GM12878 (cell line): ENCODE data around the gene GRK2. TPM values are rescaled to one million over a fixed set of nuclear protein-coding genes. Genes with fewer than 3 reads are reported as not detected.

ENCODE experiments used
- BACH1 ChIP-seq: fragments of 450-650 bp; IDR thresholded peaks from 2 replicates; pipeline ENCODE4 v1.6.1; 2017; ENCODE audit warnings: mild to moderate bottlenecking, borderline replicate concordance
- GABPA ChIP-seq: IDR thresholded peaks from 2 replicates; pipeline ENCODE4 v1.6.1; 2014; ENCODE audit warnings: antibody characterized with exemption, low read depth, mild to moderate bottlenecking, inconsistent platforms
- IRF4 ChIP-seq: IDR thresholded peaks from 2 replicates; pipeline ENCODE4 v1.6.1; 2011; ENCODE audit warnings: low read depth, low read length
- KAT2A ChIP-seq: conservative IDR thresholded peaks from 2 replicates; pipeline ENCODE4 v1.6.1; 2011; ENCODE audit warnings: low read depth, low read length; ENCODE audit not compliant: control insufficient read depth
- KLF5 ChIP-seq: fragments of 450-650 bp; IDR thresholded peaks from 2 replicates; pipeline ENCODE4 v1.6.1; 2014; ENCODE audit warnings: mild to moderate bottlenecking; ENCODE audit not compliant: partially characterized antibody
- LARP7 ChIP-seq: fragments of 450-650 bp; IDR thresholded peaks from 2 replicates; pipeline ENCODE4 v1.6.1; 2017; ENCODE audit warnings: mild to moderate bottlenecking
- RAD51 ChIP-seq: fragments of 450-650 bp; IDR thresholded peaks from 2 replicates; pipeline ENCODE4 v1.6.1; 2016; ENCODE audit warnings: moderate library complexity, mild to moderate bottlenecking, inconsistent platforms
- SMAD5 ChIP-seq: IDR thresholded peaks from 2 replicates; pipeline ENCODE4 v1.6.1; 2016; ENCODE audit warnings: antibody characterized with exemption, low read depth
- polyA plus RNA-seq, 11 experiments: library from polyadenylated mRNA; depleted of rRNA in 4 of 11; unstranded in 6 of 11; stranded (reverse) in 5 of 11; fragments of >200 nt; fragmentation: Nextera tagmentation in 4 of 11; fragmentation: Illumina TruSeq in 1 of 11; extraction: Ambion mirVana in 4 of 11; extraction: Trizol in 1 of 11; gene quantifications; 1 replicate in 1 of 11; 2 replicates in 10 of 11; pipeline versions ENCODE4 v1.2.1 to v1.2.3, GENCODE V29; 2011 to 2016; ENCODE audit warnings: inconsistent platforms in 2 of 11, missing spikeins in 2 of 11, low read depth in 1 of 11
- total RNA-seq, 4 experiments: library from RNA; depleted of rRNA in 3 of 4; stranded (reverse); fragments of >200 nt in 3 of 4; fragmentation: Illumina TruSeq in 1 of 4; extraction: Trizol in 1 of 4; gene quantifications; 2 replicates each; pipeline versions ENCODE4 v1.2.1 to v1.2.3, GENCODE V29; 2013 to 2021
- TF ChIP-seq, protein P1 (sequence below): fragments of 450-650 bp; IDR thresholded peaks from 2 replicates; pipeline ENCODE4 v1.6.1; 2017; ENCODE audit warnings: antibody characterized with exemption, mild to moderate bottlenecking, moderate library complexity
- TF ChIP-seq, protein P2 (sequence below): IDR thresholded peaks from 2 replicates; pipeline ENCODE4 v1.6.1; 2012; ENCODE audit warnings: improper control_type of control experiment, low read depth, low read length; ENCODE audit not compliant: insufficient replicate concordance
- TF ChIP-seq, protein P3 (sequence below): fragments of 450-650 bp; IDR thresholded peaks from 2 replicates; pipeline ENCODE4 v1.6.1; 2016; ENCODE audit warnings: mild to moderate bottlenecking, moderate library complexity, borderline replicate concordance

Gene GRK2
- total and polyA plus RNA-seq, 10 of the 15 experiments (the other 5 are each of a cell fraction or from before 2014, with no cell fraction given): 1.0 to 160 (median 66.1) TPM

DNA sequence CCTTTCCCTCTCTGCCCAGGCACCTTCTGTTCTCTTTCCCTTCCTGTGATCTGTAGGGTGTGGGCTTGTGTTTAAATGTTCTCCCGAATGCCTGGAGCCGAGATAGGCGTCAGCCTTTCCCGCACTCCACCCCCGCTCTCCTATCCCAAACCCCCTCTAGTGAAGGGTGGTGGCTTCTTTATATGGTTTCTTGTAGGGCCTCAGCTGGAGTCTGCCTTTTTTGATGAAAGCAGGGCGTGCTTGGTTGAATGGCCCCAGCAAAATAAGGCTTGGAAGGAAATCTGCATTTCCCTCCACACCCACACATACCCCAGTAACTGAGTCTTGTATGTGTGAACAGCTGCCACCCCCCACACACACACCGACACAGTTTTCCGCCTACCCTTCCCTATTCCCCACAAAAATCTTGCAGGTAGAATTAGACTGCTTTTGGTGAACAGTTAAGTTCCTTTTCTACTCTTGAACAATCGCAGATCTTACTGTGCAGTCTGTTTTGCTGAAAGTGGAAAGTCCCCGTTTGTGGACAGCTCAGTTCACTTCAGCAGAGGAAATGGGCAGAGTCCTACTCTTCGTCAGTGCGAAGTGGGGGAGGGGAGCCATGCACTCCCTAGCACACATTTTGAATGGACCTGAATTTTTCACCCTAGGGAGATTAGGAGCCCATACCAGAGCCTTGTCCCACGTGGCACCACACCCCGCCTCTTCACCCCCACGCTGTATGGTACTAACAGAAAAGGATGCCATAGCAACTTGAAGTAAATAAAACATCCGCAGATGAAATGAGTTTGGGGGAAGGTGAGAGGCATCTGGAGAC is 25.5 kb upstream of the GRK2 start (continued):
- TF ChIP-seq SMAD5: peak; percentile 53; the same call in 1 of the 2 replicates
- no peak for TF ChIP-seq KAT2A
- TF ChIP-seq, protein P1, sequence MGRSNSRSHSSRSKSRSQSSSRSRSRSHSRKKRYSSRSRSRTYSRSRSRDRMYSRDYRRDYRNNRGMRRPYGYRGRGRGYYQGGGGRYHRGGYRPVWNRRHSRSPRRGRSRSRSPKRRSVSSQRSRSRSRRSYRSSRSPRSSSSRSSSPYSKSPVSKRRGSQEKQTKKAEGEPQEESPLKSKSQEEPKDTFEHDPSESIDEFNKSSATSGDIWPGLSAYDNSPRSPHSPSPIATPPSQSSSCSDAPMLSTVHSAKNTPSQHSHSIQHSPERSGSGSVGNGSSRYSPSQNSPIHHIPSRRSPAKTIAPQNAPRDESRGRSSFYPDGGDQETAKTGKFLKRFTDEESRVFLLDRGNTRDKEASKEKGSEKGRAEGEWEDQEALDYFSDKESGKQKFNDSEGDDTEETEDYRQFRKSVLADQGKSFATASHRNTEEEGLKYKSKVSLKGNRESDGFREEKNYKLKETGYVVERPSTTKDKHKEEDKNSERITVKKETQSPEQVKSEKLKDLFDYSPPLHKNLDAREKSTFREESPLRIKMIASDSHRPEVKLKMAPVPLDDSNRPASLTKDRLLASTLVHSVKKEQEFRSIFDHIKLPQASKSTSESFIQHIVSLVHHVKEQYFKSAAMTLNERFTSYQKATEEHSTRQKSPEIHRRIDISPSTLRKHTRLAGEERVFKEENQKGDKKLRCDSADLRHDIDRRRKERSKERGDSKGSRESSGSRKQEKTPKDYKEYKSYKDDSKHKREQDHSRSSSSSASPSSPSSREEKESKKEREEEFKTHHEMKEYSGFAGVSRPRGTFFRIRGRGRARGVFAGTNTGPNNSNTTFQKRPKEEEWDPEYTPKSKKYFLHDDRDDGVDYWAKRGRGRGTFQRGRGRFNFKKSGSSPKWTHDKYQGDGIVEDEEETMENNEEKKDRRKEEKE: no peak
- TF ChIP-seq IRF4: 0 out of 2 replicates have a peak, but pooled peaks have one; percentile 51
- TF ChIP-seq GABPA: 0 out of 2 replicates have a peak, but pooled peaks have one; percentile 22
- no peak for TF ChIP-seq KLF5
- TF ChIP-seq BACH1: no peak
- TF ChIP-seq, protein P2, sequence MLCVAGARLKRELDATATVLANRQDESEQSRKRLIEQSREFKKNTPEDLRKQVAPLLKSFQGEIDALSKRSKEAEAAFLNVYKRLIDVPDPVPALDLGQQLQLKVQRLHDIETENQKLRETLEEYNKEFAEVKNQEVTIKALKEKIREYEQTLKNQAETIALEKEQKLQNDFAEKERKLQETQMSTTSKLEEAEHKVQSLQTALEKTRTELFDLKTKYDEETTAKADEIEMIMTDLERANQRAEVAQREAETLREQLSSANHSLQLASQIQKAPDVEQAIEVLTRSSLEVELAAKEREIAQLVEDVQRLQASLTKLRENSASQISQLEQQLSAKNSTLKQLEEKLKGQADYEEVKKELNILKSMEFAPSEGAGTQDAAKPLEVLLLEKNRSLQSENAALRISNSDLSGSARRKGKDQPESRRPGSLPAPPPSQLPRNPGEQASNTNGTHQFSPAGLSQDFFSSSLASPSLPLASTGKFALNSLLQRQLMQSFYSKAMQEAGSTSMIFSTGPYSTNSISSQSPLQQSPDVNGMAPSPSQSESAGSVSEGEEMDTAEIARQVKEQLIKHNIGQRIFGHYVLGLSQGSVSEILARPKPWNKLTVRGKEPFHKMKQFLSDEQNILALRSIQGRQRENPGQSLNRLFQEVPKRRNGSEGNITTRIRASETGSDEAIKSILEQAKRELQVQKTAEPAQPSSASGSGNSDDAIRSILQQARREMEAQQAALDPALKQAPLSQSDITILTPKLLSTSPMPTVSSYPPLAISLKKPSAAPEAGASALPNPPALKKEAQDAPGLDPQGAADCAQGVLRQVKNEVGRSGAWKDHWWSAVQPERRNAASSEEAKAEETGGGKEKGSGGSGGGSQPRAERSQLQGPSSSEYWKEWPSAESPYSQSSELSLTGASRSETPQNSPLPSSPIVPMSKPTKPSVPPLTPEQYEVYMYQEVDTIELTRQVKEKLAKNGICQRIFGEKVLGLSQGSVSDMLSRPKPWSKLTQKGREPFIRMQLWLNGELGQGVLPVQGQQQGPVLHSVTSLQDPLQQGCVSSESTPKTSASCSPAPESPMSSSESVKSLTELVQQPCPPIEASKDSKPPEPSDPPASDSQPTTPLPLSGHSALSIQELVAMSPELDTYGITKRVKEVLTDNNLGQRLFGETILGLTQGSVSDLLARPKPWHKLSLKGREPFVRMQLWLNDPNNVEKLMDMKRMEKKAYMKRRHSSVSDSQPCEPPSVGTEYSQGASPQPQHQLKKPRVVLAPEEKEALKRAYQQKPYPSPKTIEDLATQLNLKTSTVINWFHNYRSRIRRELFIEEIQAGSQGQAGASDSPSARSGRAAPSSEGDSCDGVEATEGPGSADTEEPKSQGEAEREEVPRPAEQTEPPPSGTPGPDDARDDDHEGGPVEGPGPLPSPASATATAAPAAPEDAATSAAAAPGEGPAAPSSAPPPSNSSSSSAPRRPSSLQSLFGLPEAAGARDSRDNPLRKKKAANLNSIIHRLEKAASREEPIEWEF: no peak
- TF ChIP-seq, protein P3, sequence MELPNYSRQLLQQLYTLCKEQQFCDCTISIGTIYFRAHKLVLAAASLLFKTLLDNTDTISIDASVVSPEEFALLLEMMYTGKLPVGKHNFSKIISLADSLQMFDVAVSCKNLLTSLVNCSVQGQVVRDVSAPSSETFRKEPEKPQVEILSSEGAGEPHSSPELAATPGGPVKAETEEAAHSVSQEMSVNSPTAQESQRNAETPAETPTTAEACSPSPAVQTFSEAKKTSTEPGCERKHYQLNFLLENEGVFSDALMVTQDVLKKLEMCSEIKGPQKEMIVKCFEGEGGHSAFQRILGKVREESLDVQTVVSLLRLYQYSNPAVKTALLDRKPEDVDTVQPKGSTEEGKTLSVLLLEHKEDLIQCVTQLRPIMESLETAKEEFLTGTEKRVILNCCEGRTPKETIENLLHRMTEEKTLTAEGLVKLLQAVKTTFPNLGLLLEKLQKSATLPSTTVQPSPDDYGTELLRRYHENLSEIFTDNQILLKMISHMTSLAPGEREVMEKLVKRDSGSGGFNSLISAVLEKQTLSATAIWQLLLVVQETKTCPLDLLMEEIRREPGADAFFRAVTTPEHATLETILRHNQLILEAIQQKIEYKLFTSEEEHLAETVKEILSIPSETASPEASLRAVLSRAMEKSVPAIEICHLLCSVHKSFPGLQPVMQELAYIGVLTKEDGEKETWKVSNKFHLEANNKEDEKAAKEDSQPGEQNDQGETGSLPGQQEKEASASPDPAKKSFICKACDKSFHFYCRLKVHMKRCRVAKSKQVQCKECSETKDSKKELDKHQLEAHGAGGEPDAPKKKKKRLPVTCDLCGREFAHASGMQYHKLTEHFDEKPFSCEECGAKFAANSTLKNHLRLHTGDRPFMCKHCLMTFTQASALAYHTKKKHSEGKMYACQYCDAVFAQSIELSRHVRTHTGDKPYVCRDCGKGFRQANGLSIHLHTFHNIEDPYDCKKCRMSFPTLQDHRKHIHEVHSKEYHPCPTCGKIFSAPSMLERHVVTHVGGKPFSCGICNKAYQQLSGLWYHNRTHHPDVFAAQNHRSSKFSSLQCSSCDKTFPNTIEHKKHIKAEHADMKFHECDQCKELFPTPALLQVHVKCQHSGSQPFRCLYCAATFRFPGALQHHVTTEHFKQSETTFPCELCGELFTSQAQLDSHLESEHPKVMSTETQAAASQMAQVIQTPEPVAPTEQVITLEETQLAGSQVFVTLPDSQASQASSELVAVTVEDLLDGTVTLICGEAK: no peak
- peak; percentile 71 for TF ChIP-seq RAD51
- TF ChIP-seq LARP7: no peak
